ENCODE results near the gene TBC1D22A.

Gene TBC1D22A

DNA sequence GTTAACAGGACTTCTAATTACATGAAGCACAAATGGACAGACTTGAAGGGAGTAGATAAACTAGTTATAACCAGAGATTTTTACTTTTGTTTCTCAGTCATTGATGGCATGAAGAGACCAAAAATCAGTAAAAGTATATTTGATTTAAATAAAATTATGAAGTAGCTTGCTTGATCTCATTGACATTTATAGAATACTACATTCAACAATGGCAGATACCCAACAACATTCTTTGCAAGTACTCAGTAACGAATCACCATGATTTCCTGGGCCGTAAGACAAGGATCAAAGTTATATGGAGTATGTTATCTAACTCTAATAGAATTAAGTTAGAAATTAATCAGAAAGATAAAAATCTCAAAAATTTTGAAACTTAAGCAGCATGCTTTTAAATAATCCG is 317.6 kb downstream of the TBC1D22A start:
- POLR2A ChIA-PET, result no interaction called here
- CTCF ChIA-PET, result no interaction called here

DNA sequence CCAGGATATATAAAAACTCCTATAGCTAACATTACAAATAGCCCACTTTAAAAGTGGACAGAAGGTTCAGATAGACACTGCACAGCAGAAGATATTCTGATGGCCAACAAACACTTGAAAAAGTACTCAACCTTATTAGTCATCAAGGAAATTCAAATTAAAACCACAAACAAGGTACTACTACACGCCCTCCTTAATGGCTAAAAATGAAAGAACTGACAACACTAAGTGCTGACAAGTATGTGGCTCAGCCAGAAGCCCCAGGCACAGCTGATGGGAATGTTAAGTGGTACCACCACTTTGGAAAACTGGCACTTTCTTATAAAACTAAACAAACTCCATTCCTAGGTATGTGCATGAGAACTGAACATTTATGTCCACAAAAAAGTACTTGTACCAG is 320.1 kb downstream of the TBC1D22A start:
- POLR2A ChIA-PET, result no interaction called here
- H3K4me3 ChIP-seq (ENCODE audit: low read depth, low read length), result no peak overlapping the region
- DNase-seq (ENCODE audit: low read depth, low spot score), result no peak
- TF ChIP-seq, protein P1, sequence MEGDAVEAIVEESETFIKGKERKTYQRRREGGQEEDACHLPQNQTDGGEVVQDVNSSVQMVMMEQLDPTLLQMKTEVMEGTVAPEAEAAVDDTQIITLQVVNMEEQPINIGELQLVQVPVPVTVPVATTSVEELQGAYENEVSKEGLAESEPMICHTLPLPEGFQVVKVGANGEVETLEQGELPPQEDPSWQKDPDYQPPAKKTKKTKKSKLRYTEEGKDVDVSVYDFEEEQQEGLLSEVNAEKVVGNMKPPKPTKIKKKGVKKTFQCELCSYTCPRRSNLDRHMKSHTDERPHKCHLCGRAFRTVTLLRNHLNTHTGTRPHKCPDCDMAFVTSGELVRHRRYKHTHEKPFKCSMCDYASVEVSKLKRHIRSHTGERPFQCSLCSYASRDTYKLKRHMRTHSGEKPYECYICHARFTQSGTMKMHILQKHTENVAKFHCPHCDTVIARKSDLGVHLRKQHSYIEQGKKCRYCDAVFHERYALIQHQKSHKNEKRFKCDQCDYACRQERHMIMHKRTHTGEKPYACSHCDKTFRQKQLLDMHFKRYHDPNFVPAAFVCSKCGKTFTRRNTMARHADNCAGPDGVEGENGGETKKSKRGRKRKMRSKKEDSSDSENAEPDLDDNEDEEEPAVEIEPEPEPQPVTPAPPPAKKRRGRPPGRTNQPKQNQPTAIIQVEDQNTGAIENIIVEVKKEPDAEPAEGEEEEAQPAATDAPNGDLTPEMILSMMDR (IDR thresholded peaks at IDR 0.05; ENCODE audit: insufficient read depth, low read length, missing control alignments), result no peak
- CTCF ChIA-PET, result interaction anchor here (0.6 kb wide), 1 partner anchor 99 kb away, joined by 3 read pairs; no protein-coding TSS in a partner anchor

More for the DNA sequence above, 317.6 kb downstream of the TBC1D22A start:
- TF ChIP-seq, protein P1 (IDR thresholded peaks at IDR 0.05; ENCODE audit: insufficient read depth, low read length, missing control alignments), result no peak
- no peak for DNase-seq (ENCODE audit: low read depth, low spot score)
- no peak overlapping the region for H3K4me3 ChIP-seq (ENCODE audit: low read depth, low read length)

DNA sequence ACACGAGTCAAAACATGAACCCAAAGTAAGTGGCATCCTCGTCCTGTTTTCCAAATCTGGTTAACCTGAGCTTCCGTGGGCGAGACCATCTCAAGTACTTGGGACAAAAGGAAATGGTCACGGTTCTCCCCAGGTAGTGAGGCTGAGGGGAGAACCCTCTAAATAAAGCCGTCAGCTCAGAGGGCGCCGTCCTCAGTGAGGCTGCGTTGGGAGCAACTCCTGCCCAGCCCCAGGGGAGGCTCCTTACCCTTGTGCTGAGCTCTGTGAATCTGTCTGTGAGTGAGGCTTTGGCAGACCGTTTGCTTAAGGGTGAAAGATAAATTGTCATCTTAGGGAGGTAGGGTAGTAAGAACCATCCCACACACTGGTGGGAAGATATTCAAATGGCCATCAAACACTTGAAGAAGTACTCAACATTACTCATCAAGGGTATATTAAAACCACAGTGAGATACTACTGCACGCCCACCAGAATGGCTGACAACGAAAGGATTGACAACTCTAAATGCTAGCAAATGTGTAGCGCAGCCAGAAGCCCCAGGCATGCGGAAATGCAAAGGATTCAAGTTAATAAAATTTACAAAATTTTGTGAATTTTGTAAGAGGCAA is 321.0 kb downstream of the TBC1D22A start:
- ChIA-PET CTCF (no interaction called here), POLR2A (no interaction called here)
- no peak overlapping the region for H3K4me3 ChIP-seq (ENCODE audit: low read depth, low read length)
- DNase-seq (ENCODE audit: low read depth, low spot score), result no peak
- TF ChIP-seq, protein P1 (IDR thresholded peaks at IDR 0.05; ENCODE audit: insufficient read depth, low read length, missing control alignments), result no peak

GRCh38 chr22:47084226-47084625 is 321.8 kb downstream of the TBC1D22A start:
- TF ChIP-seq, protein P1 (IDR thresholded peaks at IDR 0.05; ENCODE audit: insufficient read depth, low read length, missing control alignments), result no peak
- ChIA-PET CTCF (no interaction called here), POLR2A (no interaction called here)
- H3K4me3 ChIP-seq (ENCODE audit: low read depth, low read length), result no peak overlapping the region
- no peak for DNase-seq (ENCODE audit: low read depth, low spot score)

- ChIA-PET CTCF (no interaction called here), POLR2A (no interaction called here)
- no peak for DNase-seq (ENCODE audit: low read depth, low spot score)
- TF ChIP-seq, protein P1 (IDR thresholded peaks at IDR 0.05; ENCODE audit: insufficient read depth, low read length, missing control alignments), result no peak
- no peak overlapping the region for H3K4me3 ChIP-seq (ENCODE audit: low read depth, low read length)
Observed at GRCh38 chr22:47086596-47087248, 324.3 kb downstream of the TBC1D22A start.

DNA sequence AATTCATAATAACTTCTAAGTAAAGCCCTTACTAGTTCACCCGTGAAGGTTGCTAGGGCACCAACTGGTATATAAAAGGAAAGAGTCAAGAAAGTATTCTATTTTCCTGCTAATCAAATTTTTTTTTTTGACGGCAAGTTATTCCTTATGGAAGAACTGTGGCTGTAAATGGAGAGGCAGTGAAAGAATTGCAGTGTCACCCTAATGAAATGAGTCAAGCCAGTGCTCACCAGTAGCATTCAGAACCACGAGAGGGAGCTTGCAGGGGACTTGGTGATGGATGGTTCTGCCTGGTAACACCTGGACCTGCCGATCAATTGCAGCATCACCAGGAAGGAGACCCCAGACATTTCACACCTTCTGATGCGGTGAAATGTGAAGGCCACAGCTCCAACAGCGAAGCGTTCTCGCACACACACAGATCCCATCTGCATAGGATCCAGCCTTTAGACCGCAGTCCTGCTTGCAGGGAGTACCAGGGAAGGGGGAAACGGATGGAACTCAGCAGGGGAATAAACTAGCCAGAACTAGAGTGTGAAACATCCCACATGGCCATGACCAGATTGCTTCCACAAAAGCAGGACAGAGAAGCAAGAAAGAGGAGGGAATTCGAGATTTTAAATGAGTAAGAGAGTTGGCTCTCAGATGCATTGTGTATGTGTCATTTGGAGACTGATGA is 326.2 kb downstream of the TBC1D22A start:
- ChIA-PET POLR2A (no interaction called here), CTCF (no interaction called here)
- no peak for DNase-seq (ENCODE audit: low read depth, low spot score)
- TF ChIP-seq, protein P1 (IDR thresholded peaks at IDR 0.05; ENCODE audit: insufficient read depth, low read length, missing control alignments), result no peak
- no peak overlapping the region for H3K4me3 ChIP-seq (ENCODE audit: low read depth, low read length)
